CD1c-positive myeloid dendritic cell (primary cell): ENCODE results near the gene SLCO1B1.
A peak's percentile ranks its signal among the peaks of the same experiment; 100 is the strongest.
"Not testable (repeated sequence)": the region's sequence is repeated elsewhere in the genome, so short reads cannot be mapped to it uniquely, and the experiment has no call there.

Experiments
- DNase-seq: peaks from one replicate; pipeline ENCODE4 v3.0.0-alpha.2; 2016; ENCODE audit errors: extremely low spot score

The SLCO1B1 gene, protein sequence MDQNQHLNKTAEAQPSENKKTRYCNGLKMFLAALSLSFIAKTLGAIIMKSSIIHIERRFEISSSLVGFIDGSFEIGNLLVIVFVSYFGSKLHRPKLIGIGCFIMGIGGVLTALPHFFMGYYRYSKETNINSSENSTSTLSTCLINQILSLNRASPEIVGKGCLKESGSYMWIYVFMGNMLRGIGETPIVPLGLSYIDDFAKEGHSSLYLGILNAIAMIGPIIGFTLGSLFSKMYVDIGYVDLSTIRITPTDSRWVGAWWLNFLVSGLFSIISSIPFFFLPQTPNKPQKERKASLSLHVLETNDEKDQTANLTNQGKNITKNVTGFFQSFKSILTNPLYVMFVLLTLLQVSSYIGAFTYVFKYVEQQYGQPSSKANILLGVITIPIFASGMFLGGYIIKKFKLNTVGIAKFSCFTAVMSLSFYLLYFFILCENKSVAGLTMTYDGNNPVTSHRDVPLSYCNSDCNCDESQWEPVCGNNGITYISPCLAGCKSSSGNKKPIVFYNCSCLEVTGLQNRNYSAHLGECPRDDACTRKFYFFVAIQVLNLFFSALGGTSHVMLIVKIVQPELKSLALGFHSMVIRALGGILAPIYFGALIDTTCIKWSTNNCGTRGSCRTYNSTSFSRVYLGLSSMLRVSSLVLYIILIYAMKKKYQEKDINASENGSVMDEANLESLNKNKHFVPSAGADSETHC

DNA sequence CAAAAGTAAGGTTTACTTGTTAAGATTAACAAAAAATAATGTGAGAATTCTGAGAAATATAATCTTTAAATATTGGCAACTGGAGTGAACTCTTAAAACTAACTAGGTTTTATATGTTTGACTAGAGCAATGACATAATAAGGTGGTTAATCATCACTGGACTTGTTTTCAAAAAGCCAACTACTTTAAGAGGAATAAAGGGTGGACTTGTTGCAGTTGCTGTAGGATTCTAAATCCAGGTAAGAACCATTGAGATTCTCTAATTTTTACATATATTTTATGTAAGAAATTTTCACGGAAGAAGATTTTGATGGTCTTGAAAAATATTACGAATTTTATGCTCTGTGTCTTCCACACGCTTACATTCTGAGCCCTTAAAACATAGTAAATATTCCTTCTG is at the start of gene SLCO1B1:
Gene SLCO1B1 (plus strand): TSS at position 197 of the 400 bp plus-strand sequence. CDS start 10,381 bp downstream, outside the sequence.
- no peak for DNase-seq

DNA sequence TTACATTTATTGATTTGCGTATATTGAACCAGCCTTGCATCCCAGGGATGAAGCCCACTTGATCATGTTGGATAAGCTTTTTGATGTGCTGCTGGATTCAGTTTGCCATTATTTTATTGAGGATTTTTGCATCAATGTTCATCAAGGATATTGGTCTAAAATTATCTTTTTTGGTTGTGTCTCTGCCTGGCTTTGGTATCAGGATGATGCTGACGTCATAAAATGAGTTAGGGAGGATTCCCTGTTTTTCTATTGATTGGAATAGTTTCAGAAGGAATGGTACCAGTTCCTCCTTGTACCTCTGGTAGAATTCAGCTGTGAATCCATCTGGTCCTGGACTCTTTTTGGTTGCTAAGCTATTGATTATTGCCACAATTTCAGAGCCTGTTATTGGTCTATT is 46.2 kb upstream of the SLCO1B1 start:
- DNase-seq = not testable (repeated sequence)

DNA sequence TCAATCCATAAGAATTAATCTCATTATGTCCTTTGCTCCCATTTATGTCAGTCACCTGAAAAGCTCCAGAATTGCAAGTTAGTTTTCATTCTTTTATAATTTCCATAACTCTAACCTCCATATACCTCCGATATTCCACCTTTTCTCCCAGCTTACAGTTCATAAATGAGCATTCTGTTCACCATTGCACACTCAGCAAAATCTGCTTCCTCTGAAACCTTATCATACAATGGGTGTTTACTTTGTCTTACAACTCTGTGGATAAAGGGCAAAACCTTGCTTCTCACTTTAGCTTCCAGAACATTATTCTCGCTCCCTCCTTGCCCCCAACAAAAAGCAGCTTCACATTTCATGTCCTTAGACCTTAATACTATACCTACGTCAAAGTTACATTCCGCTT is 19.3 kb upstream of the SLCO1B1 start:
- DNase-seq = no peak

DNA sequence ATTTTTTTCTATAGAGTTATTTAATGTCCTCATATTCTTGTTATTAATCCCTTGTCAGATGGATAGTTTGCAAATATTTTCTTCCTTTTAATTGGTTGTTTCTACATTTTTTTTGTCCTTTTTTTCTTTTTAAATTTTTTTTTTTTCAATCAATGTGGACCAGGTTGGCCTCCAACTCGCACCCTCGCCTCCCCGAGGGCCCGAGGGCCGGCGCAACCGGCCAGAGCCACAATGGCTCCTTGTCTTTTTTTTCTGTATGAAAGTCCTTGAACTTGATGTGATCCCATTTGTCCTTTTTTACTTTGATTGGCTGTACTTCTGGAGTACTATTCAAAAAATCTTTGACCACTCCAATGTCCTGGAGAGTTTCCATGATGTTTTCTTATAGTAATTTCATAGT is 17.7 kb upstream of the SLCO1B1 start:
- DNase-seq = no peak

DNA sequence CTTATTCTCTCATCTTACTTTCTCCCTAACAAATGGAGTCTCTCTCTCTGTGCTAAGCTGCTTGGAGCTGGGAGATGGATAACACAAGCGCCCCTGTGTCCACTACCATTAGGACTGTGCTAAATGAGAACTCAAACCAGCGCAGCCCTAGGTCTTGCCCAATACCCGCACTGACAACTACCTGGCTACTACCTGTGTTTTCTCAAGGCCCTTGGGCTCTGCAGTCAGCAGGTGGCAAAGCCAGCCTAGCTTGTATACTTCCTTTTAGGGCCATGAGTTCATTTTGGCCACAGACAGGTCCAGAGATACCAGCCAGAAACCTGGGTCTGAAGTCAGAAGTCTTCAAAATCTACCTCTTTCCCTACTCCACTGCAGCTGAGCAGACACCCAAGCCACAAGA is 13.0 kb upstream of the SLCO1B1 start:
- no peak for DNase-seq

DNA sequence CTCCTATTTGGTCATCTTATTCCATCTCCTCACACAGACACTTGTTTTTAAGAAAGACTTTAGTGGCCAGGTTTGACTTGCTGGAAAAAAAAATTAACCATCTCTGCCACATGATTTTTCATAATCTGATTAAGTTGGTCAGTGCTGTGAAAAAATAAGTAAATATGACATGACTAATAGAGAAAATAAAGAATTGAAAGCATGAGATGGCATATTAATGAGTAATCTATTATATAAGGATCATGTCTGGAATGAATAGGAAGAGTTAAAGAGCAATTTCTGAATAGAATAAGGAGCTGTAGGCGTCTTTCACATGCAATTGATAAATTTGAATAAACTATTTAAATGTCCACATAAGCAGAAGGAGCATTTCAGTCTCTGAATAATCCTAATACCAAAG is 12.2 kb upstream of the SLCO1B1 start:
- DNase-seq = no peak

DNA sequence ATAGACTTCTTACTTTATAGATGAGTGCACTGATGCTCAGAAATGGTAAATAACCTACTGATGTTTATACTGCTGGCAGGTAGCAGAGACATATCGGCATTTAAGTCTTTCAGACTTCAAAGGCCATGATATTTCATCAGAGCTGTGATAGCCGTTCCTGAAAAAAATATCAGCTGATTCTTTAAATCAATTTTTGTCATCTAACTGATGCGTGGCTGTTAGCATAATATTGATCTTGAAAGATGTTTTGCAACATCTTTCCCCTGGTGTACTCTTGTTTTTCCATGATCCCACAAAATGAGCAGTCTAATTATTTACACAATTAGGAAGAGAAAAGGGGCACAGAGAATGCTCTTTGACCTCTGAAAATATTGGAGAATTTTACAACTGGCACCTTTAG is 1.6 kb upstream of the SLCO1B1 start:
- no peak for DNase-seq

DNA sequence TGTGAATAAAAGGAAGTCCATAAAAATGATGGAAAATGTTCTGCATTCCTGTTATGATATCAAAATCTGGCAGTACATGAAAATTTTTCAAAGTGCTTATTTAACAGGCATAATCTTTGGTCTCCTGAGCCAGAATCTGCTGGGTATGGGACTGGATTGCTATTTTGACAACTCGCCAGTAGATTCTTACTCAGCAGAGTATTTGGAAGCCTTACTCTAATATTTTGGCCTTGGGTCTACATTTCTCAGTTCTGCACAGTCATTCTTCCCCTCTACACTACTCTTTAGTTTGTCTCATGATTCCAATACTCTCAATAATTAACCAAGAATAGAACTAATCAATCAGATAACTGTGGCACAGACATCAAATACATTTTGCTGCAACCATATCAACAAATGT is 1.1 kb upstream of the SLCO1B1 start:
- no peak for DNase-seq

DNA sequence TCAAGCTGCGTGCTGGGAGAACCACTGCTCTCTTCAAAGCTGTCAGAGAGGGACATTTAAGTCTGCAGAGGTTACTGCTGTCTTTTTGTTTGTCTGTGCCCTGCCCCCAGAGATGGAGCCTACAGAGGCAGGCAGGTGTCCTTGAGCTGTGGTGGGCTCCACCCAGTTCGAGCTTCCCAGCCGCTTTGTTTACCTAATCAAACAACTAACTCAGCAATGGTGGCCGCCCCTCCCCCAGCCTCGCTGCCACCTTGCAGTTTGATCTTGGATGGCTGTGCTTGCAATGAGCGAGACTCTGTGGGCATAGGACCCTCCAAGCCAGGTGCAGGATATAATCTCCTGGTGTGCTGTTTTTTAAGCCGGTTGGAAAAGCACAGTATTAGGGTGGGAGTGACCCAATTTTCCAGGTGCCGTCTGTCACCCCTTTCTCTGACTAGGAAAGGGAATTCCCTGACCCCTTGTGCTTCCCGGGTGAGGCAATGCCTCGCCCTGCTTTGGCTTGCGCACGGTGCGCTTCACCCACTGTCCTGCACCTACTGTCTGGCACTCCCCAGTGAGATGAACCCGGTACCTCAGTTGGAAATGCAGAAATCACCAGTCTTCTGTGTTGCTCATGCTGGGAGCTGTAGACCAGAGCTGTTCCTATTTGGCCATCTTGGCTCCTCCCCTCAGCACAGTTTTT is 6.5 kb downstream of the SLCO1B1 start:
- DNase-seq = not testable (repeated sequence)

DNA sequence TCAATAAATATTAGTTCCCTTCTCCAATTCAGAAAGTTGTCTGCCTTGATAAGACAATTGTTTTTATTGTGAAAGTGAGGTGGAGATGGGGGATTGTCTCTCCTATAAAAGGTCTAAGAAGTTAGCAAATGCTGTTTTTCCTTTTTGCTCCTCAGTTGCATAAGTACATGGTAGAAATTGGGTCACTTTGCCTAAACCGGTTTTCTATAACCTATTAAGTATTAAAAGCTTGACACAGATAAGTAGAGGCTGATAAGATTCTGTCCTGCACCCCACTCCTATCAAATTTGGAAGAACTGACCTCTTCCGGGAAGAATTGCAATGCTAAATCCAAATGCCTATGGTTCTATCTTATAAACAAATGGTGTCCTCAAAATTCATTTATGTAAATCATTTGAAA is 7.0 kb downstream of the SLCO1B1 start:
- no peak for DNase-seq

DNA sequence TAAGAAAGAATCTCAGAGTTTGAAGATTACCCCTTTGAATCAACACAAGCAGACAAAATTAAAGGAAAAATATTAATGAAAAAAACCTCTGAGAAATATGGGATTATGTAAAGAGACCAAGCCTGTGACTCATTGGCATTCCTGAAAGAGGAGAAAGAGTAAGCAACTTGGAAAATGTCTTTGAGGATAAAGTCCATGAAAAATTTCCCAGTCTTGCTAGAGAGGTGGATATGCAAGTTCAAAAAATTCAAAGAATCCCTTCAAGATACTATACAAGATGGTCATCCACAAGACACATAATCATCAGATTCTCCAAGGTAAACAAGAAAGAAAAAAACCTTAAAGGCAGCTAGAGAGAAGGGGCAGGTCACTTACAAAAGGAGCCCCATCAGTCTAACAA is 13.3 kb downstream of the SLCO1B1 start:
- no peak for DNase-seq

DNA sequence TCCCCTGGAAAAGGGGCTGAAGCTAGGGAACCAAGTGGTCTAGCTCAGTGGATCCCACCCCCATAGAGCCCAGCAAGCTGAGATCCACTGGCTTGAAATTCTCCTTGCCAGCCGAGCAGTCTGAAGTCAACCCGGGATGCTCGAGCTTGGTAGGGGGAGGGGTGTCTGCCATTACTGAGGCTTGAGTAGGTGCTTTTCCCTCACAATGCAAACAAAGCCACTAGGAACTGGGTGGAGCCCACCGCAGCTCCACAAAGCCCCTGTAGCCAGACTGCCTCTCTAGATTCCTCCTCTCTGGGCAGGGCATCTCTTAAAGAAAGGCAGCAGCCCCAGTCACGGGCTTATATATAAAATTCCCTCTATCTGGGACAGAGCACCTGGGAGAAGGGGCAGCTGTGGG is 18.9 kb downstream of the SLCO1B1 start:
- DNase-seq = not testable (repeated sequence)

DNA sequence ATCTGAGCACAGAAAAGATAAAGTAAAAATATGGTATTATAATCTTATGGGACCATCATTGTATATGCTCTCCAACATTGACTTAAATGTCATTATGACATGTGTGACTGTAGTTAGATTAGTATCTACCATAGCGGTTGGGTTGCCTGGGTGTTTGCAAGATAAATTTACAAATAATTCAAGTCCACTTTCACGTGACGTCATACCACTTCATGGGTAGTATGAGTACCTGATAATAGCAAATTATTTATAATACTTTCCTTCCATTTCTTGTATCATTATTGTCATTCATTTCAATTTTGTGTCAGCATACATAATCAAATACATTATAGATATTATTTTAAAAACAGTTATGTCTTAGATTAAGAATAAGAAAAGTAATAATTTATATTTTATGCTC is 20.2 kb downstream of the SLCO1B1 start:
- no peak for DNase-seq

DNA sequence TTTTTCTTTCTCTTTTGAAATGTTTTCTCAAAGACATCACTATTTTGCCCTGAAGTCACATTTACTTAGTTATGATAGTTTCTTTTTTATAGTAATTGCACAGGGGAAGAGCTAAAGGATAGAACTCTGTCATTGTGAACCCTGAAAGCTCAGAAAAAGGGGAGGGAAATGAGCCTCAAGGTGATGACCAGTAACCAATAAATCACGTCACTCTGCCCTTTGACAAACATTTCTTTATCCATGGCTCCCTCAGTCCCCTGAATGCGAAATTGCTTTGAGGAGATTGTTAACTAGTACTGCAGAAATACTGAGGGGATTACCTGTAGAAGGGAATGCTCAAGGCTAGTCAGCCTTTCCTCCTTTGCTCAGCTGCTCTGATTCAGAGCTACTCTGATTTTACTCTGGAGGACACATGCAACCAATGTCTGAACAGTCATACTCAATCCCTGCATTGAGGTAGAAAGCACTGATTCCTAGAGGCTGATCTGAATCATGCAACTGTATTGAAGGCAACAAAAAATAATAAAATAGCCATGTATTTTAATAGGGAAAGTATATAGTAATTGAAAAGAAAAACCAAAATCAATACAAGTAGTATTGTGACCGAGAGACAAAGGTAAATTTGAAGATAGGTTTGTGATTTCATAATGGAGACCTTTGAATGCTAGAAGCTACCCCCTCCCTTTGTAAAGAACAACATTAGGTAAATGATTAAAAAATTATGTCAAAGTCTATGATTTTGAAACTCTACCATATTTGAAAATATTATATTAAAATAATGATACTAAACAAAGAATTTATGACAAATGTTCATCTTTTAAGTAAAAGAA is 24.7 kb downstream of the SLCO1B1 start:
- no peak for DNase-seq

DNA sequence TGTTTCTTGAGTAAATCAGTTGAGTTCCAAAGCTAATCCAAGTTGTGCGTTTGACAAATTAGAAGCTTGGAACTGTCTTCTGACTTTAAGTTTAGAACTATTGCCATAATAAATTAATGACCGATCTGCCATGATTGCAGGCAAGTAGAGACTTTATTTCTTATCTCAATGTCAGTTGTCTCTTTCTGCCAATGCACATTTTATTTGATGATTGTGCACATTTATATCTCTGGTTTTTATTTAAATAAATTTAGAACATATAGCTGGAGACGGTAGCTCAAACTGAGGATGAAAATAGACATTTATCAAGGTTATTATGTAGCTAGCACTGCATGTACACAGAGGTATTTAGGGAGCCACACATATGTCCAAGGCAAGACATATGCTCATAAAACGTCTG is 34.1 kb downstream of the SLCO1B1 start:
- no peak for DNase-seq

DNA sequence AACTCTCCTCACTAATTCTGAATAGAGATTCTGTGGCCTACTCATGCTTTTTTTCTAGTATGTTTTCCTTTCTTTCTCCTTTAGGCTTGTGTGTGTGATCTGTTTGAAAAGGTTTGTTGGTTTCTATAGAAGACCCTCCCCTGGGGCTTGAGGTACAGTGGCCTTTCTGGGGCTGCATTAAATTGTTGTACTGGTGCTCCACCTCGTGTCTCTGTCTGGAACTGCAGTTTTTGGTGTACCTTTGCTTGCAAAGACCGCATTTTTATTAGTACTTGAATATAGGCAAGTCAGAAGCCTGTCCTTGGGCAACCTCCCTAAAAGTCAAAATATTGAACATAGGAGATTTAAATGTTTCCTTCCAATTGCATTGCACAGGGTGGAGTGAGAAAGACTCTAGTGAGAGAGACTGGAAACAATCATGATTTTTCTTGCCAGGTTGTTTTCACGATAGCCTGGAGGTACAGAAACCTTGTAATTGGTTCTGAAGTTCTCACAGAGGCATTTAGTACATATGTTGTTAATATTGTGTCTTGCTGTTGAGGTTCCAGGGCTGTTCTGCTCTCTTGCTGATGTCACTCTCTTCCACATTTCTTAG is 39.0 kb downstream of the SLCO1B1 start:
- peak; percentile 27 for DNase-seq

DNA sequence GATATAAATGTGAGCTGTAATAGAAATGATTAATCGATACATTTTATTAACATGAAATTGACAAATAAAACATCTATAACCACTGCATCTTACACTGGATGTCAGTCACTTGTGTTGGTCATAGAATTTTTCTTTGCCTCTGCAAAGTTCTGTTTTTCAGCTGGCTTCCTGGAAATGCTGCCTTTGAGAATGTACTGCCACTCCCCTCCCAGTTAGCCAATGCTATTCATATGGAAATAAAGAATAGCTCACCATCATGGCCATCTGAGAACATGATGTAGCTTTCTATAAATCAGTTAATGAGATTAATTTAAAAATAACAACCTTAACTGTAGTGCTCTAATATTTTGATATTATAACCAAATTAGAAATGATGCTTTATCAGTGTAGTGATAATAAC is 41.1 kb downstream of the SLCO1B1 start:
- no peak for DNase-seq

DNA sequence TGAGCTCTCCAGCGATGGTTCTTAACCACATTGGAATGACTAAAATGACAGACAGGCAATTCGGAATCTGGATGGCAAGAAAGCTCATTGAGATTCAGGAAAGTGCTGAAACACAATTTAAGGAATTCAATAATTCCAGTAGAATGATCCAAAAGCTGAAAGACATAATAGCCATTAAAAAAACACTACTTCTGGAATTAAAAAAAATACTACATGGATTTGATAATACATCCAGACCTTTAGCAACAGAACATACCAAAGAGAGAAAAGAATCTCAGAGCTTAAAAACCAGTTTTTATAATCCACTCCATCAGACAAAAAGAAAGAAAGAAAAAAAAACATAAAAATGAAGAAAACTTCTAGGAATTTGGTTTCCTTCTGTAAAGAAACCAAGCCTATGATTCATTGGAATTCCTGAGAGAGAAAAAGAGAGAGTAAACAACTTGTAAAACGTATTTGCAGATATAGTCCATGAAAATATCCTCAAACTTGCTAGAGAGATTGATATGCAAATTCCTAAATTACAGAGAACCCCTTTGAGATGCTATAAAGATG is 52.8 kb downstream of the SLCO1B1 start:
- no peak for DNase-seq

DNA sequence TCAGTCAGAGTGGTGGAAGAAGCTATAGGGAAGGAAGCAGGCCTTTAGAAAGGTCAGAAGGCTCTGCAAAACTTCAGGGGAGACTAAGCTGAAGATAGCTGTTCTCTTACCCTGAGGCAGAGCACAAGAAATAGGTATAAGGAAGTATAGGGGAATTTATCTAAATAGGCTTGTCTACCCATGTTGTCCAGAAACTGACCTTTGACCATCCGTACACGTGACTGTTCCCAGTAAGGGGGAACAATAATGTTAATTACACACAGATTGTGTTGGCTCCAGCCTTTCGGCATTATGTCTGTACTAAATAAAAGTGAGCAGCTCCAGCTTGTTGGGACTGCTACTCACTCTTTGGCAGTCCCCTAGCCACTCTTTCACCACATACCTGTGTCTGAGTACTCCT is 59.0 kb downstream of the SLCO1B1 start:
- no peak for DNase-seq

DNA sequence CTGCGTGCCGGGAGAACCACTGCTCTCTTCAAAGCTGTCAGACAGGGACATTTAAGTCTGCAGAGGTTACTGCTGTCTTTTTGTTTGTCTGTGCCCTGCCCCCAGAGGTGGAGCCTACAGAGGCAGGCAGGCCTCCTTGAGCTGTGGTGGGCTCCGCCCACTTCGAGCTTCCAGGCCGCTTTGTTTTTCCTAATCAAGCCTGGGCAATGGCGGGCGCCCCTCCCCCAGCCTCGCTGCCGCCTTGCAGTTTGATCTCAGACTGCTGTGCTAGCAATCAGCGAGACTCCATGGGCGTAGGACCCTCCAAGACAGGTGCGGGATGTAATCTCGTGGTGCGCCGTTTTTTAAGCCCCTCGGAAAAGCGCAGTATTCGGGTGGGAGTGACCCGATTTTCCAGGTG is 83.4 kb downstream of the SLCO1B1 start:
- DNase-seq = not testable (repeated sequence)

DNA sequence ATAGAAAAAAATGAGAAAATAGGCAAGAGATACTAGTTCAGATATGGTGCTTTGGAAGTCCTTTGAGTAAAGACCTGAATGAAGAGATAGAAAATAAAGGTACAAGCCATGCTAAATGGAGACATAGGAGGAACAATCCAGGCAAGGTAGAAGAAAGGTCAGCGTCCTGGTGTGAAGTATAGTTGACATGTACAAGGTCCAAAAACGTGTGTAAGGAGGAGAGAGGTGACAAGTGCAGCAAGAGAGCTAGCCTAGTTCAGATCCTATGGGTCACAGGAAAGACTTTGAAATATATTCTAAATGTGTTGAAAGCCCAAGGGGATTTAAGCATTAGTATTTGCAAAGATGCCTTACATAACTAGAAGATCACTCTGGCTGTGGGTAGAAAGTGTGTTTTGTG is 88.2 kb downstream of the SLCO1B1 start:
- no peak for DNase-seq
